Neural cell (in vitro differentiated cells): ENCODE data around the gene PYGO2.

ENCODE experiments used
- CTCF ChIP-seq: fragments of 450-650 bp; IDR thresholded peaks from 2 replicates; pipeline ENCODE4 v1.5.1; 2014; ENCODE audit warnings: antibody characterized with exemption, mild to moderate bottlenecking, moderate library complexity; ENCODE audit not compliant: poor library complexity, severe bottlenecking
- EP300 ChIP-seq: fragments of 450-650 bp; conservative IDR thresholded peaks from 2 replicates; pipeline ENCODE4 v1.6.1; 2014; ENCODE audit warnings: antibody characterized with exemption, mild to moderate bottlenecking, moderate library complexity; ENCODE audit not compliant: poor library complexity, severe bottlenecking
- EZH2 ChIP-seq: fragments of 200-600, 300-800 bp; shearing (Covaris generic), sonication (generic); IDR thresholded peaks from 2 replicates; pipeline ENCODE4 v1.6.1; 2014; ENCODE audit warnings: antibody characterized with exemption, low read length, borderline replicate concordance, mild to moderate bottlenecking; ENCODE audit not compliant: insufficient read depth, poor library complexity, severe bottlenecking
- REST ChIP-seq: IDR thresholded peaks from 2 replicates; pipeline ENCODE4 v1.6.1; 2012; ENCODE audit warnings: borderline replicate concordance
- TAF1 ChIP-seq: IDR thresholded peaks from 2 replicates; pipeline ENCODE4 v1.6.1; 2012; ENCODE audit warnings: low read depth

GRCh38 chr1:154998201-154998780, 36.7 kb upstream of the PYGO2 start:
- no peak for TF ChIP-seq TAF1
- no peak for TF ChIP-seq CTCF
- no peak for TF ChIP-seq REST
- no peak for TF ChIP-seq EP300
- no peak for TF ChIP-seq EZH2
